ENCODE measurements around the gene SGF29.

SGF29 gene

GRCh38 chr16:28580726-28581315 lies 27.1 kb downstream of the SGF29 start:
- Histone ChIP-seq H3K9me3 (ENCODE audit: low read length) (no peaks in the 10 kb centered on the region), H3K27me3 (ENCODE audit: insufficient read depth, low read length) (no peaks in the 10 kb centered on the region), H3K36me3 (ENCODE audit: insufficient read depth, low read length) (peaks cover 16% of the 10 kb centered on the region), H2AFZ (ENCODE audit: low read length) (no peak overlapping the region), H3K27ac (ENCODE audit: low read depth, low read length, poor library complexity, severe bottlenecking) (no peak overlapping the region), H3K9me2 (ENCODE audit: low read depth, low read length) (no peaks in the 10 kb centered on the region), H3K4me3 (ENCODE audit: low read depth, low read length, poor library complexity, severe bottlenecking) (no peak overlapping the region), H4K20me1 (ENCODE audit: insufficient read depth, low read length) (no peaks in the 10 kb centered on the region), H3K4me2 (ENCODE audit: low read length) (no peak overlapping the region), H3K79me2 (ENCODE audit: insufficient read depth, low read length) (no peaks in the 10 kb centered on the region), H3K4me1 (ENCODE audit: insufficient read depth, low read length, severe bottlenecking) (no peaks in the 10 kb centered on the region), H3F3A (ENCODE audit: insufficient read depth, low read length) (no peaks in the 10 kb centered on the region), H3K9ac (ENCODE audit: low read length) (no peak overlapping the region)
- no peak for TF ChIP-seq EZH2 (IDR thresholded peaks at IDR 0.05; ENCODE audit: borderline replicate concordance, low read length)
- TF ChIP-seq CTCF (IDR thresholded peaks at IDR 0.05; ENCODE audit: low read length) = no peak

GRCh38 chr16:28585674-28586073 lies 32.0 kb downstream of the SGF29 start:
- no peaks in the 10 kb centered on the region for H3K9me3 ChIP-seq (ENCODE audit: low read length)
- H3K27me3 ChIP-seq (ENCODE audit: insufficient read depth, low read length) = no peaks in the 10 kb centered on the region
- H3K79me2 ChIP-seq (ENCODE audit: insufficient read depth, low read length) = no peaks in the 10 kb centered on the region
- no peak overlapping the region for H3K9ac ChIP-seq (ENCODE audit: low read length)
- H3K4me2 ChIP-seq (ENCODE audit: low read length) = no peak overlapping the region
- H3F3A ChIP-seq (ENCODE audit: insufficient read depth, low read length) = no peaks in the 10 kb centered on the region
- H4K20me1 ChIP-seq (ENCODE audit: insufficient read depth, low read length) = no peaks in the 10 kb centered on the region
- TF ChIP-seq CTCF (IDR thresholded peaks at IDR 0.05; ENCODE audit: low read length) (no peak), EZH2 (IDR thresholded peaks at IDR 0.05; ENCODE audit: borderline replicate concordance, low read length) (no peak)
- H3K27ac ChIP-seq (ENCODE audit: low read depth, low read length, poor library complexity, severe bottlenecking) = no peak overlapping the region
- H3K4me1 ChIP-seq (ENCODE audit: insufficient read depth, low read length, severe bottlenecking) = no peaks in the 10 kb centered on the region
- H2AFZ ChIP-seq (ENCODE audit: low read length) = no peak overlapping the region
- peaks cover 36% of the 10 kb centered on the region for H3K36me3 ChIP-seq (ENCODE audit: insufficient read depth, low read length)
- no peaks in the 10 kb centered on the region for H3K9me2 ChIP-seq (ENCODE audit: low read depth, low read length)
- H3K4me3 ChIP-seq (ENCODE audit: low read depth, low read length, poor library complexity, severe bottlenecking) = no peak overlapping the region

- Histone ChIP-seq H3F3A (ENCODE audit: insufficient read depth, low read length) (no peaks in the 10 kb centered on the region), H3K36me3 (ENCODE audit: insufficient read depth, low read length) (peaks cover 36% of the 10 kb centered on the region), H3K4me3 (ENCODE audit: low read depth, low read length, poor library complexity, severe bottlenecking) (no peak overlapping the region), H4K20me1 (ENCODE audit: insufficient read depth, low read length) (no peaks in the 10 kb centered on the region), H3K79me2 (ENCODE audit: insufficient read depth, low read length) (no peaks in the 10 kb centered on the region), H3K27ac (ENCODE audit: low read depth, low read length, poor library complexity, severe bottlenecking) (no peak overlapping the region), H3K27me3 (ENCODE audit: insufficient read depth, low read length) (no peaks in the 10 kb centered on the region), H3K9me2 (ENCODE audit: low read depth, low read length) (no peaks in the 10 kb centered on the region), H3K9ac (ENCODE audit: low read length) (no peak overlapping the region), H3K4me1 (ENCODE audit: insufficient read depth, low read length, severe bottlenecking) (no peaks in the 10 kb centered on the region), H3K4me2 (ENCODE audit: low read length) (no peak overlapping the region), H2AFZ (ENCODE audit: low read length) (no peak overlapping the region), H3K9me3 (ENCODE audit: low read length) (no peaks in the 10 kb centered on the region)
- TF ChIP-seq EZH2 (IDR thresholded peaks at IDR 0.05; ENCODE audit: borderline replicate concordance, low read length) (no peak), CTCF (IDR thresholded peaks at IDR 0.05; ENCODE audit: low read length) (no peak)
These were observed 32.7 kb downstream of the SGF29 start for GRCh38 chr16:28586466-28586865.

Measured in OCI-LY1 (cell line).